Endothelial cell (in vitro differentiated cells): Measurements from ENCODE around the gene APOA4. TPM values are rescaled to one million over a fixed set of nuclear protein-coding genes. Genes with fewer than 3 reads are reported as not detected.
"Not testable (repeated sequence)": the region's sequence is repeated elsewhere in the genome, so short reads cannot be mapped to it uniquely, and the experiment has no call there.

Source experiments
- DNase-seq: peaks from one replicate; pipeline ENCODE4 v3.0.0; 2021; ENCODE audit warnings: low spot score
- H3K27ac Mint-ChIP-seq: one replicate; pipeline ENCODE4 v1.8.0; 2021; ENCODE audit warnings: mixed read lengths, inconsistent platforms; ENCODE audit not compliant: unreplicated experiment
- H3K27me3 Mint-ChIP-seq: one replicate; pipeline ENCODE4 v1.8.0; 2021; ENCODE audit warnings: mild to moderate bottlenecking, moderate library complexity, mixed read lengths, inconsistent platforms; ENCODE audit not compliant: unreplicated experiment
- H3K36me3 Mint-ChIP-seq: one replicate; pipeline ENCODE4 v1.8.0; 2021; ENCODE audit warnings: mild to moderate bottlenecking, low read depth, mixed read lengths, inconsistent platforms; ENCODE audit not compliant: unreplicated experiment
- H3K4me1 Mint-ChIP-seq: one replicate; pipeline ENCODE4 v1.8.0; 2021; ENCODE audit warnings: mild to moderate bottlenecking, mixed read lengths, inconsistent platforms; ENCODE audit not compliant: unreplicated experiment
- H3K4me3 Mint-ChIP-seq: one replicate; pipeline ENCODE4 v1.8.0; 2021; ENCODE audit warnings: mild to moderate bottlenecking, mixed read lengths, inconsistent platforms; ENCODE audit not compliant: unreplicated experiment
- H3K9me3 Mint-ChIP-seq: one replicate; pipeline ENCODE4 v1.8.0; 2021; ENCODE audit warnings: mixed read lengths, inconsistent platforms; ENCODE audit not compliant: unreplicated experiment
- total RNA-seq: library from RNA; stranded (reverse); fragmentation: NEBNext Ultra II Directional; extraction: Animal tissue kit (Norgen Biotek cat#: 25700); gene quantifications from one replicate; pipeline ENCODE4 v1.2.1, GENCODE V29; 2021; ENCODE audit not compliant: unreplicated experiment
- TF ChIP-seq, protein P1 (sequence below): fragments of 200-600 bp; sonication (generic); IDR thresholded peaks from one replicate; pipeline ENCODE4 v1.5.0; 2021; ENCODE audit warnings: antibody characterized with exemption; ENCODE audit not compliant: unreplicated experiment

The APOA4 gene
- total RNA-seq, 1 donor from 2014 or later, result not detected

GRCh38 chr11:116812109-116812508 is 11.0 kb downstream of the APOA4 start:
- Mint-ChIP-seq H3K9me3 (no peaks in the 10 kb centered on the region), H3K4me1 (peaks cover 2% of the 10 kb centered on the region), H3K27ac (no peak overlapping the region), H3K27me3 (no peaks in the 10 kb centered on the region), H3K36me3 (peaks cover 4% of the 10 kb centered on the region), H3K4me3 (no peak overlapping the region)
- TF ChIP-seq, protein P1, sequence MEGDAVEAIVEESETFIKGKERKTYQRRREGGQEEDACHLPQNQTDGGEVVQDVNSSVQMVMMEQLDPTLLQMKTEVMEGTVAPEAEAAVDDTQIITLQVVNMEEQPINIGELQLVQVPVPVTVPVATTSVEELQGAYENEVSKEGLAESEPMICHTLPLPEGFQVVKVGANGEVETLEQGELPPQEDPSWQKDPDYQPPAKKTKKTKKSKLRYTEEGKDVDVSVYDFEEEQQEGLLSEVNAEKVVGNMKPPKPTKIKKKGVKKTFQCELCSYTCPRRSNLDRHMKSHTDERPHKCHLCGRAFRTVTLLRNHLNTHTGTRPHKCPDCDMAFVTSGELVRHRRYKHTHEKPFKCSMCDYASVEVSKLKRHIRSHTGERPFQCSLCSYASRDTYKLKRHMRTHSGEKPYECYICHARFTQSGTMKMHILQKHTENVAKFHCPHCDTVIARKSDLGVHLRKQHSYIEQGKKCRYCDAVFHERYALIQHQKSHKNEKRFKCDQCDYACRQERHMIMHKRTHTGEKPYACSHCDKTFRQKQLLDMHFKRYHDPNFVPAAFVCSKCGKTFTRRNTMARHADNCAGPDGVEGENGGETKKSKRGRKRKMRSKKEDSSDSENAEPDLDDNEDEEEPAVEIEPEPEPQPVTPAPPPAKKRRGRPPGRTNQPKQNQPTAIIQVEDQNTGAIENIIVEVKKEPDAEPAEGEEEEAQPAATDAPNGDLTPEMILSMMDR, result no peak
- no peak for DNase-seq

DNA sequence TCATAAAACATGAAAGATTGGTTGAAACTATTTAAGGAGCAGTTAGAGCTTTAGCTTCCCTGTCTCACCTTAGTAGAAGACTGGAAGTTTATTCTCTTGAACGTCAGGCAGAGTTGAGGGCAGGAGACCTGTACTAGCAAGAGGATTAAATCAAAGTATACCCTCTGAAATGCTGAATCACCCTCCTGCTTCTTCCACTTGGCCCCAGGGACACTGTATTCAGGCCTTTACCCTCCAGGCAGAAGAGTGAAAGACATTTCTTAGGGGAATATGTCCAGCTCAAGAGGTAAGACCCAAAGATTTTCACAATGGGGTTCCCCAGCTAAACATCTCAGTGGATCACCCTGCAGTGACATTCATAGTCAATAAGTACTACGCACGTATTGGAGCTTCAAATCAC is 11.9 kb downstream of the APOA4 start:
- Mint-ChIP-seq H3K4me1 (peaks cover 2% of the 10 kb centered on the region), H3K9me3 (no peaks in the 10 kb centered on the region), H3K27me3 (no peaks in the 10 kb centered on the region), H3K27ac (no peak overlapping the region), H3K36me3 (peaks cover 4% of the 10 kb centered on the region), H3K4me3 (no peak overlapping the region)
- DNase-seq, result no peak
- TF ChIP-seq, protein P1, result no peak

- Mint-ChIP-seq H3K36me3 (peaks cover 4% of the 10 kb centered on the region), H3K4me3 (no peak overlapping the region), H3K27ac (no peak overlapping the region), H3K27me3 (no peaks in the 10 kb centered on the region), H3K9me3 (no peaks in the 10 kb centered on the region), H3K4me1 (peaks cover 2% of the 10 kb centered on the region)
- no peak for DNase-seq
- TF ChIP-seq, protein P1, result no peak
Observed at GRCh38 chr11:116808262-116809175, 14.6 kb downstream of the APOA4 start.

DNA sequence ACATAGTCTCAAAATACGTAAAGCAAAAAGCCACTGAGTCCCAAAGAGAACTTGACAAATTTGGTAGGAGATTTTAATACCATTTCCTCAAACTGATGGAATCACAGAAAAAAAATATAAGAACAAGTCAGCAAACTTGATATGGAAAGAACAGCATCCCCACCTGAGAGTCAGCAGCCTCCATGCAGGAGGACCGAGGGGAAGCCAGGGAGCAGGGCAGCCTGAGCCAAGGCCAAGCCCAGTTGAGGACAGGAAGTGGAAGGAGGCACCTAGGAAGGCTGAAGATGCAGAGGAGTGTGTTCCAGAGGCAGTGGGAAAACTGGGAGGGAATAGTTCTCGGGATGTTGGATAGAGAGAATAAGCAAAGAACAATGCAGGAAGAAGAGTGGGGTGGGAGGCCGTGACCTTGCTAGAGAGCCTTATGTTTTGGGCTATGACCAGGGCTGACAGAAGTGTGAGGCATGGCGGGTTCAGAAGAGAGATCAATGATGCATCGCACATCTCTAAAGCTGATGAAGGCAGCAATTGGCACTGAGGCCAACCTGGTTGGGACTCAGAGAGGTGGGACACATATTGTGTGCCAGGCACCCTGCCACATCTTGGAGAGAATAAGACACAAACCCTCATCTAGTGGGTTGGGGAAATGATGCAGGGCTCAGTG is 15.4 kb downstream of the APOA4 start:
- Mint-ChIP-seq H3K9me3 (no peaks in the 10 kb centered on the region), H3K4me1 (peaks cover 2% of the 10 kb centered on the region), H3K27me3 (no peaks in the 10 kb centered on the region), H3K27ac (no peak overlapping the region), H3K36me3 (peaks cover 4% of the 10 kb centered on the region), H3K4me3 (no peak overlapping the region)
- DNase-seq, result no peak
- TF ChIP-seq, protein P1, result no peak

DNA sequence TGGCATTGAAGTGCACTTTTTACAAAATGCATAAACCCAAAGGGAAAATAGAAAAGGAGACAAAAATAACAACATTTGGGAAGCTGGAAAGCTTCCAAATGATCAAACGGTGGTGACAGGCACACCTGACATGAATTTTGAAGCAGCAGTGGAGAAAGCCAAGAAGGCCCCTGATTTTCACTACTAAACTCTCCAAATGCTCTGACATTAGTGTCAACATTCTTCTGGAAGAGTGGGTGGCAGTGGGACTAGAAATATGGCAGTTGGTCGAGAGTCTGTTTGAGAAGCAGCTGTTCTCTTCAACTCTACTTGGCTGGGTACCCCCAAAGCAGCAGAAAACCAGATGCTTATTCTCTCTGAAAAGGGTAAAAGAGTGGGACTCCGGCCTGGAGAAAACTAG is 19.1 kb downstream of the APOA4 start:
- Mint-ChIP-seq H3K27me3 (no peaks in the 10 kb centered on the region), H3K9me3 (no peaks in the 10 kb centered on the region), H3K36me3 (peaks cover 1% of the 10 kb centered on the region), H3K27ac (no peak overlapping the region), H3K4me3 (no peak overlapping the region), H3K4me1 (peaks cover 2% of the 10 kb centered on the region)
- TF ChIP-seq, protein P1, result no peak
- no peak for DNase-seq

DNA sequence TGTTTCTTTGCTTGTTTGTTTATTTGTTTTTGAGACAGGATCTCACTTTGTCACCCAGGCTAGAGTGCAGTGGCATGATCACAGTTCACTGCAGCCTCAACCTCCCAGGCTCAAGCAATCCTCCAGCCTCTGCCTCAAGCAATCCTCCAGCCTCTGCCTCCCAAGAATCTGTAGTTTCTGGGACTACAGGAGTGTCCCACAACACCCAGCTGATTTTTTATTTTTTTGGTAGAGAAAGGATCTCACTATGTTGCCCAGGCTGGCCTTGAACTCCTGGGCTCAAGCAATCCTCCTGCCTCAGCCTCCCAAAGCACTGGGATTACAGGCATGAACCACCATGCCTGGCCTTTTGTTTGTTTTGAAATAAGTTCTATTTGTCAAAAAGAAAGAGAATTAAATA is 21.4 kb downstream of the APOA4 start:
- not testable (repeated sequence) for H3K4me3 Mint-ChIP-seq, H3K36me3 Mint-ChIP-seq, H3K27me3 Mint-ChIP-seq, DNase-seq, H3K27ac Mint-ChIP-seq, H3K9me3 Mint-ChIP-seq, H3K4me1 Mint-ChIP-seq
